SH-SY5Y (cell line): ENCODE data around the gene KRTAP10-7.

Experiments used
- GATA2 ChIP-seq: IDR thresholded peaks from 2 replicates; pipeline ENCODE4 v1.6.1; 2011; ENCODE audit warnings: mild to moderate bottlenecking, low read depth, low read length
- GATA3 ChIP-seq: IDR thresholded peaks from 2 replicates; pipeline ENCODE4 v1.6.1; 2011; ENCODE audit warnings: low read depth, mild to moderate bottlenecking, low read length, moderate library complexity

DNA sequence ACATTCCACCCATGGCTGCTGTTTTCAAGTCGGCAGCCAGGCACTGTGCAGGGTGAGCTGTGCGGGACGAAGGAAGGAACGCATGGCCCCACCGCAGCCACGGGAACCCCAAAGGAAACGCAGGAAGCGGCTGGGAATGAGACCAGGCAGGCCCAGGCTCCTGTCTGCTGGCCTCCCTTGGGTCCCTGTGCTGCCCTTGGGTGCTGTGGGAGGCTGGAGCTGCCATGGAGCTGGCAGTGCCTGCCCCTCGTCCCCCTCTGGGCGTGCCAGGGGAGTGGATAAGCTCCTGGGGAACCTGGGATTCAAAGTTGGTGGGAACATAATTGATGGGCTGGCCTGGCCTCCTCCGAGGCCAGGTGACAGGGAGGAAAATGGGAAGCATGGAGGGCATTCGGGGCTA lies 32.1 kb upstream of the KRTAP10-7 start:
- TF ChIP-seq GATA2 (no peak), GATA3 (no peak)
